AG09309 (cell line): ENCODE measurements around the gene LIMA1.
"Not testable (repeated sequence)": the region's sequence is repeated elsewhere in the genome, so short reads cannot be mapped to it uniquely, and the experiment has no call there.

ENCODE experiments used
- DNase-seq: peaks from one replicate; pipeline ENCODE4 v3.0.0-alpha.2; 2010; ENCODE audit warnings: low read depth
- H3K4me3 ChIP-seq: 2 replicates; pipeline ENCODE4 v1.5.1; 2011; ENCODE audit warnings: mild to moderate bottlenecking, low read depth, low read length, moderate library complexity; ENCODE audit not compliant: control insufficient read depth
- TF ChIP-seq, protein P1 (sequence below): IDR thresholded peaks from 2 replicates; pipeline ENCODE4 v1.5.1; 2011; ENCODE audit warnings: mild to moderate bottlenecking, low read depth, low read length, inconsistent platforms; ENCODE audit not compliant: insufficient read depth, control insufficient read depth; ENCODE audit errors: missing control alignments

Gene LIMA1

DNA sequence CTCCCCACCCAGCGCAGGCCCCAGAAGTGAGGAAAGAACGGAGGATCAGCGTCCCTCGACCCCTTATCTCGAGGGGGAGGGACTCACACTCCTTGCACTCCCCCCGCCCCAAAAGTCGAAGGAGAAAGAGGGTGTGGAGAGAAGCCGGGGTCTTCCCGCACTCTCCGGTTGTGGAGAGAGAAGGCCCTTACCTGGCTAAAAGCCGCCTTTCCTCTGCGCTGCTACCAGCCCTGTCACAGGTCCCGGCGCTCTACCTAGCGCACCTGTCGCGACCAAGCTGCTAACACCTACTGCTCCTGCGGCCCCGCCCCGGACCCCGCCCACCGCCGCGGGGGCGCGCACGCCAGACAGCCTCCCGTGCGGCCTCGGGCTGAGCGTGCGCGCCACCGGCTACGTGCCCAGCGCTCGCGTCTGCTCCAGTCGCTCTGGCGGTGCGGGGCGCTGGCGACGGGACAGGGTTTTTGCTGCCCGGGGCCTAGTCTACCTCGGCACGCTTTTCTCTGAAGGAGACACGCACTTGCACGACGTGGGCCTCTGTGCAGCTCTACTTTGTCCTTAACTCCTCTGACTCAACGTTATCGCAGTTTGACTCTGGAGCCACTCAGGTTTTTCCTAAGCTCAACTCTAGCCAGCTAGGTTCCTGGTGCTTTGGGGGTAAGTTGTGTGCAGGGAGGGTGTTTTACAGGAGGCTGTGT, at the start of gene LIMA1:
Gene LIMA1, minus strand, starts transcription at position 292 of the 695 bp plus-strand sequence. CDS start 34,769 bp downstream, outside the sequence.
- TF ChIP-seq, protein P1, sequence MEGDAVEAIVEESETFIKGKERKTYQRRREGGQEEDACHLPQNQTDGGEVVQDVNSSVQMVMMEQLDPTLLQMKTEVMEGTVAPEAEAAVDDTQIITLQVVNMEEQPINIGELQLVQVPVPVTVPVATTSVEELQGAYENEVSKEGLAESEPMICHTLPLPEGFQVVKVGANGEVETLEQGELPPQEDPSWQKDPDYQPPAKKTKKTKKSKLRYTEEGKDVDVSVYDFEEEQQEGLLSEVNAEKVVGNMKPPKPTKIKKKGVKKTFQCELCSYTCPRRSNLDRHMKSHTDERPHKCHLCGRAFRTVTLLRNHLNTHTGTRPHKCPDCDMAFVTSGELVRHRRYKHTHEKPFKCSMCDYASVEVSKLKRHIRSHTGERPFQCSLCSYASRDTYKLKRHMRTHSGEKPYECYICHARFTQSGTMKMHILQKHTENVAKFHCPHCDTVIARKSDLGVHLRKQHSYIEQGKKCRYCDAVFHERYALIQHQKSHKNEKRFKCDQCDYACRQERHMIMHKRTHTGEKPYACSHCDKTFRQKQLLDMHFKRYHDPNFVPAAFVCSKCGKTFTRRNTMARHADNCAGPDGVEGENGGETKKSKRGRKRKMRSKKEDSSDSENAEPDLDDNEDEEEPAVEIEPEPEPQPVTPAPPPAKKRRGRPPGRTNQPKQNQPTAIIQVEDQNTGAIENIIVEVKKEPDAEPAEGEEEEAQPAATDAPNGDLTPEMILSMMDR: no peak
- no peak for DNase-seq
- H3K4me3 ChIP-seq: peak within 1 kb of the TSS; percentile 93

DNA sequence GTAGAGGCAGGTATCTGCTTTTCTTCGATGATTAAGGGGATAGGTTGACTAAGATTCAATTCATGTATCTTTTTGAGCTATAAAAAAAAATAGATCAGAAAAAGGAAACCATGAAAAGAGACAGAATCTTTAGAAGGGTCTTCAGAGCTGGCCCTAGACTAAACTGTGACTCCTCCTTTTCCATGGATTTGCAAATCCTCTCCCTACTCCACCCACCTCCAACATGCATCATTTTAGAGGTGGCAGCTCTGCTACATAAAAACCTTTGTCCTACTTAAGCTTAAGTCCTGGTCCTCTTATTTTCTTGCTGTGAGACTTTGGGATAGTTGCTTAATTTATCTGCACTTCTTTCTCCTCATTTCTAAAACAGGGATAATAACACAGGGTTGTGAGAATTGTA, 48.4 kb upstream of the LIMA1 start:
- TF ChIP-seq, protein P1: no peak
- DNase-seq: no peak
- H3K4me3 ChIP-seq: no peak overlapping the region

- DNase-seq: not testable (repeated sequence)
Measured at GRCh38 chr12:50328664-50329063, 45.3 kb upstream of the LIMA1 start.

GRCh38 chr12:50326590-50327284, 43.4 kb upstream of the LIMA1 start:
- DNase-seq: no peak
- TF ChIP-seq, protein P1: no peak
- H3K4me3 ChIP-seq: no peak overlapping the region

More at GRCh38 chr12:50328664-50329063, 45.3 kb upstream of the LIMA1 start:
- not testable (repeated sequence) for H3K4me3 ChIP-seq

- TF ChIP-seq, protein P1: no peak
- H3K4me3 ChIP-seq: no peak overlapping the region
- DNase-seq: no peak
Measured at GRCh38 chr12:50325890-50326391, 42.6 kb upstream of the LIMA1 start.

DNA sequence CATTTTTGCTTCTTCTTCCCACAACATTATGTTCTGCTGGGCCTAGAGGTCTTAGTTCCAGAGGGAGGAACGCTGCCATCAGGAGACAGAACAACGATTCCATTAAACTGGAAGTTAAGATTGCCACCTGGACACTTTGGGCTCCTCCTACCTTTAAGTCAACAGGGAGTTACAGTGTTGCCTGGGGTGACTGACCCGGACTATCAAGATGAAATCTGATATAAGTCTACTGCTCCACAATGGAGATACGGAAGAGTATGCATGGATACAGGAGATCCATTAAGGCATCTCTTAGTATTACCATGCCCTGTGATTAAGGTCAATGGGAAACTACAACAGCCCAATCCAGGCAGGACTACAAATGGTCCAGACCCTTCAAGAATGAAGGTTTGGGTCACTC, 41.5 kb upstream of the LIMA1 start:
- not testable (repeated sequence) for DNase-seq, H3K4me3 ChIP-seq

DNA sequence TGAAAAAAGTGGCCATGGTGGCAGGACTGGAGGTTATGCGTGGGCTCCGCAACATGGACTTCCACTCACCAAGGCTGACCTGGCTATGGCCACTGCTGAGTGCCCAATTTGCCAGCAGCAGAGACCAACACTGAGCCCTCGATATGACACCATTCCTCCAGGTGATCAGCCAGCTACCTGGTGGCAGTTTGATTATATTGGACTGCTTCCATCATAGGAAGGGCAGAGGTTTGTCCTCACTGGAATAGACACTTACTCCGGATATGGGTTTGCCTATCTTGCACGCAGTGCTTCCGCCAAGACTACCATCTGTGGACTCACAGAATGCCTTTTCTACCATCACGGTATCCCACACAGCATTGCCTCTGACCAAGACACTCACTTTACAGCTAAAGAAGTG, 40.8 kb upstream of the LIMA1 start:
- H3K4me3 ChIP-seq, DNase-seq: not testable (repeated sequence)

GRCh38 chr12:50322206-50322605, 38.9 kb upstream of the LIMA1 start:
- TF ChIP-seq, protein P1: no peak
- no peak overlapping the region for H3K4me3 ChIP-seq
- DNase-seq: no peak
